GM18505 (cell line): Measurements from ENCODE around the gene TRIM17.

ENCODE experiments used
- ATAC-seq: cut with Tn5 transposase; IDR thresholded peaks from one replicate; pipeline ENCODE4 v1.9.1; 2021; ENCODE audit not compliant: unreplicated experiment
- POLR2A ChIP-seq: IDR thresholded peaks from 4 replicates; pipeline ENCODE4 v1.6.1; 2011; ENCODE audit warnings: borderline replicate concordance; ENCODE audit not compliant: insufficient read depth, insufficient read length; ENCODE audit errors: extremely low read depth

TRIM17 gene

GRCh38 chr1:228417483-228418203 is 982 bp upstream of the TRIM17 start:
- no peak for TF ChIP-seq POLR2A
- ATAC-seq, result no peak

GRCh38 chr1:228417061-228417460 is 400 bp upstream of the TRIM17 start:
- no peak for ATAC-seq
- TF ChIP-seq POLR2A, result no peak

- no peak for ATAC-seq
- TF ChIP-seq POLR2A, result no peak
Observed at GRCh38 chr1:228415853-228416216, 826 bp downstream of the TRIM17 start.

GRCh38 chr1:228415221-228415620 is 1.4 kb downstream of the TRIM17 start:
- no peak for ATAC-seq
- no peak for TF ChIP-seq POLR2A

- TF ChIP-seq POLR2A, result no peak
- no peak for ATAC-seq
Observed at GRCh38 chr1:228414511-228415211, 2.0 kb downstream of the TRIM17 start.

- ATAC-seq, result no peak
- no peak for TF ChIP-seq POLR2A
Observed at GRCh38 chr1:228413241-228414010, 3.2 kb downstream of the TRIM17 start.

- no peak for ATAC-seq
- no peak for TF ChIP-seq POLR2A
Observed at GRCh38 chr1:228411548-228412430, 4.9 kb downstream of the TRIM17 start.

GRCh38 chr1:228411121-228411520 is 5.5 kb downstream of the TRIM17 start:
- ATAC-seq, result no peak
- TF ChIP-seq POLR2A, result no peak

GRCh38 chr1:228410671-228411070 is 6.0 kb downstream of the TRIM17 start:
- no peak for ATAC-seq
- no peak for TF ChIP-seq POLR2A

- ATAC-seq, result no peak
- TF ChIP-seq POLR2A, result no peak
Observed at GRCh38 chr1:228410015-228410414, 6.6 kb downstream of the TRIM17 start.

- no peak for TF ChIP-seq POLR2A
- ATAC-seq, result no peak
Observed at GRCh38 chr1:228408869-228409805, 7.5 kb downstream of the TRIM17 start.
